GM10266 (cell line): Measurements from ENCODE around the gene IPO11.

Experiments
- DNase-seq: peaks from one replicate; pipeline ENCODE4 v3.0.0; 2012; ENCODE audit errors: extremely low spot score
- TF ChIP-seq, protein P1 (sequence below): IDR thresholded peaks from 2 replicates; pipeline ENCODE4 v1.5.1; 2012; ENCODE audit warnings: mild to moderate bottlenecking, low read depth; ENCODE audit not compliant: control insufficient read depth, insufficient read depth; ENCODE audit errors: missing control alignments

The IPO11 gene

DNA sequence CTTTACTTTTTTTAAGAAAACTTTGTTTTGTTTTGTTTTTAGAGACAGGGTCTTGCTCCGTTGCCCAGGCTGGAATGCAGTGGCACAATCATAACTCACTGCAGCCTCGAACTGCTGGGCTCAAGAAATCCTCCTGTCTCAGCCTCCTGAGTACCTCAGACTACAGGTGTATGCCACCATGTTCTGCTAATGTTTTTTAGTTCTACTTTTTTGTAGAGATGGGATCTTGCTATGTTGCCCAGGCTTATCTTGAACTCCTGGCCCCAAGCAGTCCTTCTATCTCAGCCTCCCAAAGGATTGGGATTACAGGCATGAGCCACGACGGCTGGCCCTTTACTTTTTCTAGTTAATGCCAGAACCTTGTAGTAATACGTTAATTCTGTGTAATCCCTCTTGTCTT is 36.0 kb downstream of the IPO11 start:
- no peak for DNase-seq
- TF ChIP-seq, protein P1, sequence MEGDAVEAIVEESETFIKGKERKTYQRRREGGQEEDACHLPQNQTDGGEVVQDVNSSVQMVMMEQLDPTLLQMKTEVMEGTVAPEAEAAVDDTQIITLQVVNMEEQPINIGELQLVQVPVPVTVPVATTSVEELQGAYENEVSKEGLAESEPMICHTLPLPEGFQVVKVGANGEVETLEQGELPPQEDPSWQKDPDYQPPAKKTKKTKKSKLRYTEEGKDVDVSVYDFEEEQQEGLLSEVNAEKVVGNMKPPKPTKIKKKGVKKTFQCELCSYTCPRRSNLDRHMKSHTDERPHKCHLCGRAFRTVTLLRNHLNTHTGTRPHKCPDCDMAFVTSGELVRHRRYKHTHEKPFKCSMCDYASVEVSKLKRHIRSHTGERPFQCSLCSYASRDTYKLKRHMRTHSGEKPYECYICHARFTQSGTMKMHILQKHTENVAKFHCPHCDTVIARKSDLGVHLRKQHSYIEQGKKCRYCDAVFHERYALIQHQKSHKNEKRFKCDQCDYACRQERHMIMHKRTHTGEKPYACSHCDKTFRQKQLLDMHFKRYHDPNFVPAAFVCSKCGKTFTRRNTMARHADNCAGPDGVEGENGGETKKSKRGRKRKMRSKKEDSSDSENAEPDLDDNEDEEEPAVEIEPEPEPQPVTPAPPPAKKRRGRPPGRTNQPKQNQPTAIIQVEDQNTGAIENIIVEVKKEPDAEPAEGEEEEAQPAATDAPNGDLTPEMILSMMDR, result no peak

DNA sequence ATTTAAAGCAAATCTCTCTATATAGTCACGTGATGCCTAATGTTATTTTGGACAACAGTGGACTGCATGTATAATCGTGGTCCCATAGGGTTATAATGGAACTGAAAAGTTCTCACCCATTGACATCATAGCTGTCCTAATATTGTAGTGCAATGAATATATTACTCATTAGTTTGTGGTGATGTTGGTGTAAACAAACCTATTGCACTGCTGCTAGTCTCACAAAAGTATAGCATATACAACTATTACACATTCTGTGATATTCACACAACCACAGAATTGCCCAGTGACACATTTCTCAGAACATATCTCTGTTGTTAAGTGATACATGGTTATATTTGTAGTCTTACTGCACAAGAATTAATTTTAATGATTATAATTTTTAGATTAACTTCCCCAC is 37.7 kb downstream of the IPO11 start:
- DNase-seq, result no peak
- TF ChIP-seq, protein P1, result no peak

DNA sequence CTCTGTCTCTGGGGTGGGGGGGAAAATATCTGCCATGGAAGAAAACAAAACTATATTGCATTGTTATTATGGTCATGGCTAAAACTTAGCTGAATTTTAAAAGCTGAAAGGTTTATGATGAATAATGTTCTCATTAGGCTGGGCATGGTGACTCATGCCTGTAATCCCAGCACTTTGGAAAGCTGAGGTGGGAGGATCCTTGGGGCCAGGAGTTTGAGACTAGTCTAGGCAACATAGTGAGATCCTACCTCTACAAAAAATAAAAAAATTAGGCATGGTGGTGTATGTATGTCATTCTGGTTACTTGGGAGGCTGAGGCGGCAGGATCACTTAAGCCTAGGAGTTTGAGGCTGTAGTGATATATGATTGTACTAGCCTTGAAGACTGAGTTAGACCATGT is 44.5 kb downstream of the IPO11 start:
- TF ChIP-seq, protein P1, result no peak
- DNase-seq, result no peak

DNA sequence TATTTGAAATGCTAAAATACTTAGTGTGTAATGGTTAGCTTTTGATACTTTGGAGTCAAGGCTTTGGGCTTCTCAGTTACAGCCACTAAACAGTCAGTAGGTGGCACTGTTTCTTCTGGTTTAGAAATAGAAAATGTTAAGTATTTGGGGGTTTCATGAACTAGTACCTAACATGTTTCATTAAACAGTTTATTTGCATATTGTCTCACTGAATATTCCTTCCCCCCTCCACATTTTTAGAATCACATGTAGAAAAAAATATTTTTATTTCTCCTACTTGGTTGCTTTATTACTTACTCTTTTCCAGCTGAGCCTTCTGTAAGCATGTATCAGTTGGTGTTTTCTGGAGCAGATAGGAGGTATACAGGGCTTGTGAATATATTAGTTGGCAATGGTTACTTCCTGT is 48.0 kb downstream of the IPO11 start:
- TF ChIP-seq, protein P1, result peak; percentile 74
- DNase-seq, result peak; percentile 43

DNA sequence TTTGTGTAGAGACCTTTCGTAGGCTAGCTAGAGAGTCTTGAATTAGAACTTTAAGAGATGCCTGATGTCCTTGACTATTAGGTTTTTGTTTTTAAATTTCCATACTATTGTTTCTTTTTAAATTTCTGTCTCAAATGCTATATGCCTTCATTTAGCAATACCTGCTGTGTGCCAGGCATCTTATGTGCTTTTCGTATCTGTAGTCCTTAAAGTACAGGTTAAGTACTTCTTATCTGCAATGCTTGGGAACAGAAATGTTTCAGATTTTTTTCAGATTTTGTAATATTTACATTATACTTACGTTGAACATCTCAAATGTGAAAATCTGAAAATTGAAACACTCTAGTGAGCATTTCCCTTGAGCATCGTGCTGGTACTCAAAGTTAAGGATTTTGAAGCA is 49.0 kb downstream of the IPO11 start:
- DNase-seq, result no peak
- TF ChIP-seq, protein P1, result no peak

DNA sequence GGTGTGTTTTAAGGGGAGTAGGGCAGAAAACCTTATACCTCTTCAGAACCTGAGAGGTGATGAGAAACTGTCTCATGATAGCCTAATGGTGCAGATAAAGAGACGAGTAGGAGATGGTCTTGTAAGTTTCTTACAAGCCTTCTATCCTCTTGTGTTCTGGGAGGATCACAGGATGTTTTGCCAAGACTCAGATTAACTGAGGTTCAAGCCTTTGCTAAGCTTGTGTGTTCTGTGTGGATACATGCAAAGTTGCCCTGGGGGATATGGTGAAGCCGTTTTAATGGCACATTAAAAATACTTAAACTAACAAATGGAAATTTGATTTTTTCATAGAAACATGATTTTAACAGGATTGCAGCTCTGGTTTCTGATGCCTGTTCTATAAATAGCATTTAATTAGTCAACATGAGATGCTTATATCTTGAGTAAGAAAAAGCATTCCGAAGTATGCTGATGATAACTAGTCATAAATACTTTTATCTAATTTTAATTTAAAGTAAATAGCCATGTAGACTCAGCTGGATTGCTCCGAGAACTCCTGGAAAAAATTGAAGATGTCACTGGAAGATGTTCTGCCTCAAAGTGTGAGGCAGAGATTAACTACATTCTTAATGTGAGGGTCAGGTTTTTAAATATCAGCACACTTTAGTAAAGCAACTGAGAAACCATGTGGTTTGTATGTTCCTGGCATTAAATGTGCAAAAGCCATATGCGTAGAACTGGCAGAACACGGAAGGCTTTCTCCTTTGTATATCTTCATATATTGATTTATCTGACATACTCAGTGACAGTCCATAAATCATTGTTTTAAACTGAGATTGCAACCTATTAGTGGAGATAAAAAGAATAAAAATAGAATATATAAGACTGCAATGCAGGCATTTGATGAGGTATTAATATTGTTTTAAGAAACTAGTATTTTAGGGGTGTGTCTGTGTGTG is 53.7 kb downstream of the IPO11 start:
- DNase-seq, result no peak
- TF ChIP-seq, protein P1, result no peak

DNA sequence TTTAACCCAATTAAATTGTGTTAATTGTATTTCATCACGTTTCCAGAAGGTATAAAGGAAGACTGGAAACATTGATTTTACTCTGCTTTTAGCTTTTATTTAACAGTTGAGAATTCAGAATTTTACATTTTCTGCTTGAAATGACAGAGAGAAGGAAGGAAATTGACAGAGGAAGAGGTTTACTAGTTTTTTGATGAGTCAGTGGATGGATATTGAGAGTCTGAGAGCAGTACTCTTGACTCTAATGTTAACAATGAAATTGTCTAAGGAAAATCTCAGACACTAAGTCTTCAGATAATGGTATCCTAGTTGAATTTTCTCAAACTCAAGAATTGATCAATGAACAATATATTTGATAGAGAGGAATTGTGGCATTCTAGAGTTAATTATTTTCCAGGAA is 60.6 kb downstream of the IPO11 start:
- TF ChIP-seq, protein P1, result no peak
- no peak for DNase-seq
